Stimulated activated CD4-positive, alpha-beta T cell treated with anti-CD3 and anti-CD28 coated beads, Interleukin-12 subunit alpha, Interleukin-12 subunit beta, amount 100 ng/mL, for 24 hours (primary cell): ENCODE measurements around the gene UROS.

ENCODE experiments used
- DNase-seq, 2 experiments: peaks; one replicate each; pipeline ENCODE4 v3.0.0-alpha.2; 2020; ENCODE audit warnings: low read depth in 2 of 2

Gene UROS

DNA sequence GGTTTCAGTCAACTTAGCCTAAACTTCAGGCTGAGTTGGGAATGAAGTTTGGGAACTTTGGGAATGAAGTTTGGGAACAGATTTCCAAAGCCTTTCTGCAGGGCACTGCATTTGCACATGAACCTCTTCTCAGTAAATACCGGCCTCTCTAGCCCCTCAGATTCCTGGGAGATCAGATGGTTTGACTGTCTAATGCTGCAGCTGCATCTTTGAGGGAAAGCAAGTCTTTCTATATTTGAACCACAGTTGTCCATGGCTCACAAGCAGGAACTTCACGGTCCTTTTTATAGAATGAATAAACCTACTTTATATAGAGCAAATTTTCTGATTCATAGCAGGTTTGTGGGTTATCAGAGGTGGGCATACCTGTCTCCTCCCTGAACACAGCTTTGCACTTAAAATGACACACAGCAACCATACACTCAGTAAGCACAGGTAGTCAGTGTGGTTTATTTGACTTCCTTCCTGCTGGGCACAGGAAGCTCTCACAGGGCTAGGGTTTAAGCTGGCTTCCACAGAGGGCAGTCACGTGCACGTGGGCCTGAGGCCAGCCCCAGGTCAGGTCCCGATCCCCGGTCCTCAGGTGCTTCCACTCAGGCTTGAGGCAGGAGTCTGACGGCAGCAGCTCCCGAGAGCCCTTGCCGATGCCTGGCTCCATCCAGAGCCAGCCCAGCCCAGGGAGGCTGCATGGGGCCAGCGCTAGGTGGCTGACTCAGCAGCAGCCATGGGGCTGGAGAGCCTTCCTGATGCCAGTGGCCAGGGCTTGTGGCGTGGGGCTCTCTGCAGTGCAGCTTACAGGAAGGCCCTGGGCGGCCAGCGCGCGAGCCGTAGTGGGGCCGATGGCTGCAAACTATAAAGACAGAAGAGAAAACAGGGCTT, 34.7 kb downstream of the UROS start:
- DNase-seq = no peak

DNA sequence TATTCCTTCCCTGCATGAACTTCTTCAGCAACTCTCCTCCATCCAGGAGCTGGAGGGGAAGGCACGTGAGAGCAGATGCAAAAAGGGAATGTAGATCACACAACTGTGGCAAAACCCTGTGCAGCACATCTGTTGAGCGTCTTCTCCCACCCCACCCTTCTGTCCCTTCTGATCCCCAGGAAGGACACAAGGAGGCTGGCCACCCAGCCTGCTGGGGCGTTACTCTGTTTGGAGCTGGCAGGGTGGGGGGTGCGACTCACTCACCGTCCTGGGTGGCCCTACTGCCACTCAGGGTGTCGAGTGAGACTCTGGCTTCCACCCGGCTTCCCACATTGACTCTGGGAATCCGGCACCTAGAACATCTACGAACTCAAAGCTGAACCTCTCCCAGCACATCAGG, 37.3 kb downstream of the UROS start:
- no peak for DNase-seq

DNA sequence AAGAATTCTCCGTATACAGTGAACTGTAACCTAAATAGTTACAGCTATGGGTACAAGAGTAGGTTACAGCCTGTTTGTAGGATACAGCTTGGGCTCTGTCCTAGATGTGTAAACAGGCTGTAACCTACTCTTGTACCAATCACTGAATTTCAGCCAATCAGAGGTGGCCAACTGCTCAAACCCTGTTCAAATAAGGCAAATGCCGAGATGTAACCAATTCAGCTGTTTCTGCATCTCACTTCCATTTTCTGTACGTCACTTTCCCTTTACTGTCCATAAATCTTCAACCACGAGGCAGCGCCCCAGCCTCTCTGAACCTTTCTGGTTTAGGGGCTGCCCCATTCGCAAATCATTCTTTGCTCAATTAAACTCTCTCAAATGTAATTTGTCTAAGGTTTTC, 39.1 kb downstream of the UROS start:
- DNase-seq = no peak

DNA sequence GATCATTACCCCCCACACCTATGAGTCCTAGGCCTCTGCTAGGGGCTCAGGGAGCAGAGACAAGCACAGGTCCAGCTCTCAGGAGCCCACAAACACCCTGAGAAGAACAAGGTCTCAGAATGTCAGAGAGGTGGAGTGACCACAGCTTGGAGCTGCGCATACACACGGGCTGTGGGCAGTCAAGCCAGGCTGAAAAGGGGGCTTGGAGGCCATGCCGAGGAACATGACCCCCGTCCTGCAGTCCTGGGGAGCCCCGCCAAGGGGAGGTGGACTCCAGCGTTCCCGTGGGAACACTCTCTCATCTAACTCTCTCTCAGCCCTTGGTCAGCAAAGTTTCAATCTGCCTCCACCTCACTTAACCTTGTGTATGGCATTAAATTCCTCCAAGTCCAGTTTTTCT, 39.6 kb downstream of the UROS start:
- no peak for DNase-seq

DNA sequence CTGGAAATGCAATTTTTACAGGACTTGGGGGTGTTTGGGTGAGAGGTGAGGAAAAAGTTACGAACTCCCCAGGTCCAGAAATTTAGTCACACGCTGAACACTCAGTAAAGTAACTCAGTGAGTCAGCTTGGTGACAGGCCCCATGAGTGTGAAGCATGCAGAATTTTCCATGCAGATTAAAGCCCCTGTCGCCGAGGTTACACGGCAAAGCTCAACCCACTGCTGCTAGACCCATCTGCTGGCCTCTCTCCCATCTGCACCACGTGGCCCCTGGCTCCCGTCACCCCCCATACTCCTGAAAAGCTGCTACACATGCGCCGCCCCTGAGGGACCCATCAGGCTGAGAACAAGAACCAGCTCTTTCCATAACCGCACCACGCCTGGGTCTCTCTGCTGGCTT, 40.4 kb downstream of the UROS start:
- DNase-seq = no peak

DNA sequence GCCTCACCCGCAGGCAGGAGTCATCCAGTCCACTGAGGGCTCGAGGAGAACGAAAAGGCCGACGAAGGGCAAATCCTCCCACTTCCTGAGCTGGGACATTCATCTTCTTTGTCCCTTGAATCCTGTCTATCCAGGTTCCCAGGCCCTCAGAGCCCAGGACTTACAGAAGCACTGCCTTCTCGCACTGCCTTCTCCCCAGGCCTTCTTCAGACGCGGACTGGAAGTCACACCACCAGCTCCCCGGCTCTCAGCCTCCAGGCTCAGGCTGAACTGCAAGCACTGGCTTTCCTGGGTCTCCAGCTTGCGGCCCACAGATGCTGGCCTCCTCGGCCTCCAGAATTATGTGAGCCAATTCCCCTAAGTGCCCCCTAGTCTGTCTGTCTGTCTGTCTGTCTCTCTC, 41.0 kb downstream of the UROS start:
- DNase-seq = no peak

DNA sequence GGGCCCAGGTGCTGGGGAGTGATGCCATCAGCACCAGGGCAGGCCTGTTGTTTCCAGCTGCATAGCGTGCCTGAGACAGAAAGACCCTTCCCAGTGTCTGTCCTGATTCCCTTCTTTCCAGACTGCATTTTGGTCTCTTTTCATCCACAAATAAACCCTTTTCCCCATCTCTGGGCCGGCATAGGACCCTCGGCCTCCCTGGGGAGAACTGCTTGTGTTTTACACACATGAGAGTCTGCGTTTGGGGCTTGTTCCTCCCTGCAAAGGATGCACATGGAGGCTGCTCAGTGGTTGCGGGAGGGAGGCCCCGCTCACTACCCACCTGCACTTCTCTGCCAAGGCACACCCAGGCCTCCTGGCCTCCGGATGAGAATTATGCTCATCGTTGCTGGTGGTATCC, 41.7 kb downstream of the UROS start:
- DNase-seq = no peak

DNA sequence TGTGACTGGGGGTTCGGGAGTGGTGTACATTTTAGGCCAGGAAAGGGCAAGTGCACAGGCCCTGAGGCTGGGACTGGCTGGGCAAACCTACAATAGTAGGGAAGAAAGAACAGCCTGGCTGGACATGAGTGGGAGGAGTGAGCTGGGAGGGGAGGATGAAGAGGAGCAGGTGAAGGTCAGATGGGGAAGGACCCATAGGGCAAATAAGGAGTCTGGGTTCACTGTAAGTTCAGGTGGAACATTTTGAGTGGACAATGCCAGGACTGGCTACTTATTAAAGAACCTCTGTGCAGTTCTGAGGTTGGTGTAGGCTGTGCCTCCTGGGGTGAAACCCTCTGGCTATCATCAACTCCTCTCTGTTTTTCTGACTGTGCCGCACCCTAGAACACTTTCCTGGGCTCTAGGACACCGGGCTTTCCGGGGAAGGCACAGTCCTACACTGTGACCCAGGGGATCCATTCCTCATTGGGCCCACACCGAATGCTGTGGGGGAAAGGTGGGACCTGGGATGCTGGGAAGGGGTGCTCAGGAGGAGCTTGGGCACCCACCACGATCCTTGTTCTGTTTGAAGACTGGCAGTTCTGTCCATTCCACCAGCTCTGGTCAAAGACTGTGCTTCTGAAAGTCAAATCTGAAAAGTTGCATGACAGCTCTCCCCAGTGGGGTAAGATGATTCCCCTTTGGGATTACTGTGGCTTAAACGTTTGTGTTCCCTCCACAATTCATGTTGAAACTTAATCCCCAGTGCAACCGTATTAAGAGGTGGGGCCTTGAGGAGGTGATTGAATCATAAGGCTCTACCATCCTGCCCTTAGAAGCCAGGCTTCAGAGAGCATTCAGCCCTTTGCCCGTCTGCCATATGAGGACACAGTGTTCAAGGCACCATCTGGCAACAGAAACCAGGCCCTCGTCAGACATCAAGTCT, 43.4 kb downstream of the UROS start:
- DNase-seq = no peak

DNA sequence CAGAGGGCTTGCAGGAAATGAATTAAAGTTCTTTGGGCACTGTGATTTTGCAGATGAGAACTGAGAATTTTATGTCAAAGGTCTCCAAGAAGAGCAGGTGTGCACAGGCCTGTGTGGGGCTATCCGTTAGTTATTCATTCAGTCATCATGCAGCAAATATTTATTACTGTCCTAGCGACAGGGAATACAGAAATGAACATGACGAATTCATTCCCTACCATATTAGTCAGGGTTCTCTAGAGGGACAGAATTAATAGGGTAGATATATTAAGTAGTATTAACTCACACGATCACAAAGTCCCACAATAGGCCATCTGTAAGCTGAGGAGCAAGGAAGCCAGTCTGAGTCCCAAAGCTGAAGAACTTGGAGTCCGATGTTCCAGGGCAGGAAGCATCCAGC, 44.5 kb downstream of the UROS start:
- DNase-seq = no peak

DNA sequence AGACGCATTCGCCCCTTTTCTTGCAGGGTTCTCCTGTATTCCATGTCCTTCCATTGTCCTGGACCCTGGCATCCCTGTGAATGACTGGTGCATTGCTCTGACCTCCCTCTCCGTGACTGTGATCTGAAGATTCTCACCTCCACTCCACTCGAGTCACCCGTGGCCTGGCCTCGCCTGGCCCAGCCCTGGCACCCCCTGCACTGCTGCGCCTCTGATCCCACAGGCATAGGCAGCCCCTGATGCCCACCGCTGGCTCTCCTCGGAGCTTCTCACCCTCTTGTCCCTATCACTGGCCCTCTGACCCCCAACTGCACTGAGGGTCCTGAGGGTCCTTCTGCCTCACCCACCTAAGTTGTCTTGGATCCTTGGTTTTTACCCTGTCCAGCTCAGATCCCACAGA, 45.3 kb downstream of the UROS start:
- DNase-seq = no peak

DNA sequence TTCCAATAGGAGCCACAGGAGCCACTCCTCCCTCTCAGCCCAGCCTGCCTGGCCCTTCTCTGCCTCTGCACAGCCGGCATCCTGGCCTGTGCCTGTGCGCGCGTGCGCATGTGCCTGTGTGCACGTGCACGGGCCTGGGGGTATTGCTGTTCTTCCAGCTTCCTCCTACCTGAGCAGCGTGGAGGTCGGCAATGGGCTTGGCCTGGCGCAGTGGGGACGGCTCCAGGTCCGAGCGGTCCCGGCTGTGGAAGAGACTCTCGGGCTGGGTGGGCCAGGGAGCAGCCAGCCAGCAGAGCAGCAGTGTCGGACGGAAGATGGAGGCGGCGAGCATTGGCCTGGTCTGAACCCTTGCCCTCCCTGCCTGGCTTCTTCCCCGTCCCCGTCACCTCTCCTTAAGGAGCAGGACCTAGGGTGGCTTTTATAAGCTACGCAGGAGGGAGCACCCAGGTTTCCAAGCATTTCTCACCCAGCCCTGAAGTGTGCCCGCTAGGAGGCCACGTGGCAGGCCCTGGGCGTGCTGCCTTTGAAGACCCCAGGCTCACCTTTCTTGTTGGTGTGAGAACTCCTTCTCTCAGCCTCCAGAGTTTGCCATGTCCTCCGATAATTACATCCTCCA, 47.5 kb downstream of the UROS start, which contains the start of gene MMP21:
TSS of gene MMP21 (minus strand) at position 331 of the 616 bp plus-strand sequence. CDS start at position 331, 0 bp downstream.
- no peak for DNase-seq

DNA sequence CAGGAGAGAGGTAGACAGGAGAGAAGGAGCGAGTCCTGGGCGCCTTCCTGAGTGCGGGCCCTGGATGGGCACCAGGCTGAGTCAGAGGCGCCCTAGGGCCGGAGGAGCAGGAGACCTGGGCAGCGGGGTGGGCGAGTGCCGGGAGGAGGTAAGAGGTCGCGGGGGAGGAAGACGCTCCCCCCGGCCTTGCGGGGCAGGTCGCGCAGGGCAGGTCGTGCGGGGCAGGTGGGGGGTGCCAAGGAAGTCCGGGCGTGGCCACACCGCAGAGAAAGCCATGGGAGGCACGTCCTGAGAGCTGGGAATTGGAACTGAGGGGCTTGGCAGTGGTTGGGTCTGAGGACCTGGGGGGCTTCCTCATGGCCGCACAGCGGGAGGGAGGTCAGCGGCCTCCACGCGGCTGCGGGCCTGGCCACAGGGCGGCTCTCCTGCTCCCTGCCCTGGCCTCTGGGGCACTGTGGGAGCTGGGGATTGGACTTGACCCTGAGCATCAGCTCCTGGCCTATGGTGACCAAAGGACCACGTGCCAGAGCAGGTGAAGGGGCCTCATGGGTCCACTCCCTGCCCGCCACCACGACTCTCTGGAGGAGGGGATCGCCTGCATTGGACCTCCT, 48.4 kb downstream of the UROS start:
- DNase-seq = no peak

DNA sequence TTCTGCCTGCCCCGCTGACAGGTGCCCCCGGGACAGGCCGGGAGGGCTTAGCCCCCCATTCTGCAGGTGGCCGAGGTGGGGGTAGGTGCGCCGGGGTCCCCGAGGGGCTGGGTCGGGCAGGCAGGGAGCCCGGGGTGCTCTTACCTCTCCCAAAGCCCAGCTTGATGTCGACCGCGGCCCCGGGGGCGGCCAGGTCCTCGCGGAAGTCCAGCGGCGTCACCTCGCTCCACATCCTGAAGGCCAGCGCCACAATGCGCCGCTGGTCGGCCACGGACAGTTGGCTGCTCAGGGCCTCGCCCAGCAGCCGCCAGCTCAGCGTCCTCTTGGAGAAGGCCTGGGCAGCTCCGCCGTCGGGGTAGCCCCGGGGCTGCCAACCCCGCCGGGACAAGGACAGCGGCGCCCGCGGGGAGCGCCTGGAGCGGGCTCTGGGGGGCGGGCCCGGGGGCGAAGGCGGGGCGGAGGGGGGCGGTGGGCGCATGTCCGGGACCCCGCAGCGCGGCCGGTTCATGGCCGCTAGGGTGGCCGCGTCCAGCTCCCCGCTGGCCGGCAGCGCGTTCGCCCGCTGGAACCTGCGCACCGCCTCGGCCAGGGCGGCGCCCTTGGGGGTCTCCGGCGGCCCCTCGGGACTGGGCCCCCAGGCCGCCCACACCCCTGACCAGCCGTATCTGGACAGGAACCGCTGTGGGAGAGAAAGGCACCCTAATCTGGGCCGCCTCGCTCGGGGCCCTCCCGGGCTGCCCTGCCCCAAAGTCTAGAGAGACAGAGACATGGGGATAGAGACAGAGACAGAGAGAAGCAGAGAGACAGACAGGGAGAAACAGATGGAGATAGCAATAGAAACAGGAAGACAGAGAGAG, 49.1 kb downstream of the UROS start:
- no peak for DNase-seq

DNA sequence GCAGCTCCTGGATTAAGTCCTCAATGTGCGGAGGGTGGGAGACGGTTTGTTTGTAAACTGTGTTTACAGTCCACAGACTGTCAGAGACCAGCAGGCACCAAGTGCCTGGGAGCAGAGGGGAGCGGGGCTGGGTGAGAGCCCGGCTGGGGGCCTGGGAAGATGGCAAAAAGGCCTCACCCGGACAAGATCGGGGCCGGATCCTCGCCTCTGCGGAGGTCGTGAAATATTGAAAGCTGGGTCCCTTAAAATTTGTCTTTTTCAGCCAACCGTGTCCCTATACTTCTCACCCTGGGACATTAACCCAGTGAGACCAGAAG, 50.2 kb downstream of the UROS start:
- no peak for DNase-seq

DNA sequence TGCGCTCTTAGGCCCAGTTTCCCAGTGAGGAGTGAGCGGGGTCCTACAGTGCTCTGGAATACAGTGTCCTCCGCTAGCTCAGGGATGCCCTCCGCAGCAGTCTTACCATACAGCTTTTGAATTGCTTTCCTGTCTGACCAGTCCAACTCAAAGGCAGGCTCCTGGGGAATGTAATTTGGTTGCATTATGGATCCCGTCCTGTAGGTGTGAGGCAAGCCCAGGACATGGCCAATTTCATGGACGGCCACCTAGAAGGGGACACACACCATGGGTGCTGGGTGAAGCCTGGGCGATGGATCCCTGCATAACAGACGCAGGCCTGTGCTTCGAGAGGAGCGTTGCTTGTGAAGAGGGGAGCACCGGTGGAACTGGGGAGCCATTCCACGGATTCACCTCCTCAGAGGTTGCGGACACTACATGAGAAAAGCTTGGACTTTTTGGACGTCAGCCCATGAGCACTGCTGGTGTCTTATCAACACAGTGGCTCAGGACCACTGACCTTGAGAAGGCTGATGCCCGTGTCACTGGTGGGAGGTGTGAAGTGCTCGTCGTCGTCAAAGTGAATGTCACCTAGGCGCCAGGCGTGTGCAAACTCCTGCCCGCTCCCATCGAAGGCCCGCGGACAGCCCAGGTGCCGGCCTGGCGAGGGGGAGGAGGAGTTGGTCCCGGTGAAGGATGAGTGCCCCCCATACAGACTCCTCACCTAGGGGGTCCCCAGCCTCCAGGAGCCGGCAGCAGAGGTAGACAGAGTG, 50.8 kb downstream of the UROS start:
- no peak for DNase-seq

DNA sequence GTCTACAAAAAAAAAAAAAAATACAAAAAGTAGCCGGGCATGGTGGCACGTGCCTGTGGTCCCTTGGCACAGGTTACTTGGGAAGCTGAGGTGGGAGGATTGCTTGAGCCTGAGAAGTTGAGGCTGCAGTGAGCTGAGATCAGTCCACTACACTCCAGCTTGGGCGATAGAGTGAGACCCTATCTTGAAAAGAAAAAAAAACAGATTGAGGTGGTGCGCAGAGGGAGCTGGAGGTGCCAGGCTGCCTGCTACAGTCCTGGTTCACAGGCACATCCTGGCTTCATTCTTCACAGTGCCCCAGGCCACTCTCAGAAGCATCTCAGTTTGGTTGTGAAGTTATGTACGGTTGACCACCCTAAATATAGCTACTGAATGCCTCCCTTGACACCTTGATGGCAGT, 52.2 kb downstream of the UROS start:
- no peak for DNase-seq

DNA sequence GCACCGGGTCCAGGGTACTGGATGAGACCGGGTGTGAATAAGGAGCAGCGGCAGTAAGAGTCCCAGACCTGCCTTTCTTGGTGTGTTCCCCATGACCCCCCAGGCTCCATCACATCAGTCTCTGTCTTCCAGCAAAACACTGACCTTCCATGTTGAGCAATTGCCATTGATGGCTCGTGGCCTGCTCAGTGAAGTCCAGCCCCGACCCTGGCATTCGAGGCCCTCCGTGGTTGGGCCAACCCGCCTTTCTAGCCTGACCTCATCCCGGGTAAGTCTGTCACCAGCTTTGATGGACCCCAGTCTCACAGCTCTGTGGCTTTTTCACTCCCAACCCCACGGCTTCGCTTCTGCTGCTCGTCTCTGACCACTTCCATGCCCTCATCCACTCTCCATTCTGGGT, 53.9 kb downstream of the UROS start:
- no peak for DNase-seq

DNA sequence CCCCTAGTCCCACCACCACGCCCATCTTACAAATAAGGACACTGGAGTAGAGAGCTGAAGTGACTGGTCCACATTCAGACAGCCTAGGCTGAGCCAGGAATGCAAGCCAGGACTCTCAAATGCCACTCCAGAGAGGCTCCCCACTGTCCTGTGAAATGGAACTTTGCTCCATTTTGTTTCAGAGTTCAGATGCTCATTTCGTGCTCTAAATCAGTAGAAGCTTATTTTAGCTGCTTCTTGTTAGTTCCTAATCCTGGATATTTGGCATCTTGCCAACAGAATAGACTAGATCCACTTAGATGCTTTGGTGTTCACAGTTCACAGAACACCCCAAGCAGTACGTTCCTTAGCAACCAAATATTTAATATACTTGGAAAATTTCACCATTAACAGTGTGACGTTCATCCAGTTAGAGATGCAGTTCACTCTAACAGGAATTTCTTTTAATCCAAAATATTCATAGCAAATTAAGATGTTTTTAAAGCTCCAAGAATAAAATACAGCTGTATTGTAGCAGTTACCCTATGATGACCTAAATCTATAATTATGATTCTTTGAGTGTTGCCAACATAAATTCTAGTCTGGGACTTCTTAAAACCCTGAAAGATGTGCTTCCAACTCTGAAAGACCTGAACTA, 54.7 kb downstream of the UROS start:
- no peak for DNase-seq

DNA sequence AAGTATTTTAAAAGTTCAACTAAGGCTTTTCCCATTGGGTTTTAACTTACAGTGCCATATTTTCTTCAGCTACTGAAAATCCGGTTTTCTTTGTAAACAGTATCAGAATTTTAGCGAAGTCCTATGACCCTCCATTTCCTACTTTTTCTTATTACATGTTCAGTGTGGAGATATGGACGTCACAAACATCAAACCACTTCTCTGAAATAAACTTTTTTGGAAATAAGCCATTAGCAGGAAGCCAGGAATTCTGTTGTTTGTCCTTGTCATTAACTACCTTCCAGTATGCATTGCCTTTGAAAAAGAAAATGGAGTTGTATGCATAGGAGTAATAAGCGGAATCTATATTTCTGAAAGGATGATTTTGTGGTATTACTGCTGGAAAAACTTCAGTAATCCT, 56.5 kb downstream of the UROS start:
- no peak for DNase-seq

DNA sequence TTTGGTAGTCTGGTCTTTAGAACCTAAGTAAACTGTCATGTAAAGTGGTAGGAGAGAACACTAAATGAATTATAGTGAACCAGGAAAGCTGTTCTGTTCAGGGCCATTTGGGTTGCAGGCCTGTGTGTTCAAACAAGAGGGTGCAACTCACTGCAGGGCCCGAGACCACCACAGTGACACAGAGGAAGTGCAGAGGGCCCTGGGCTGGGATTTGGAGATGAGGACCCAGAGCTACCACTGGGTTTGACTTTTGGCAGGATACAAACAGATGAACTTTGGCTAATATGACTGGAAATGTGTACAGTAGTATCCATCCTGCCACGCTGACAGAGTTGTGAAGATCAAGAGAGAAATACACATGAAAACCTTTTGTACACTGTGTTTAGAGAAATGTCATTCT, 57.2 kb downstream of the UROS start:
- DNase-seq = no peak
